PC-9 (cell line): ENCODE measurements around the gene GDPD5. TPM values are rescaled to one million over a fixed set of nuclear protein-coding genes. Genes with fewer than 3 reads are reported as not detected.

Experiments used
- BruUV-seq: library from RNA; stranded (reverse); fragments of 400-500 nt; replicated peaks from 2 replicates; lab custom pipeline; 2021; lab: Mats Ljungman, UMichigan
- CTCF ChIA-PET: fragments of 300-600 bp; sonication (Branson Sonifier 250); formaldehyde crosslinking; loops from one replicate; lab custom pipeline; 2022; ENCODE audit warnings: antibody characterized with exemption; lab: Charles Lee
- POLR2A ChIA-PET: fragments of 300-600 bp; sonication (Branson Sonifier 250); formaldehyde crosslinking; loops from one replicate; lab custom pipeline; 2022; ENCODE audit warnings: antibody characterized with exemption; ENCODE audit not compliant: unreplicated experiment; lab: Charles Lee
- DNase-seq, 2 experiments: peaks; one replicate each; pipeline versions ENCODE4 v3.0.0 to v3.0.0-alpha.2; 2015 to 2022; ENCODE audit warnings: mixed read lengths in 1 of 2
- H2AFZ ChIP-seq: fragments of 200-600 bp; sonication (generic); 2 replicates; pipeline ENCODE4 v1.8.1; 2017; ENCODE audit warnings: antibody characterized with exemption
- H3F3A ChIP-seq: fragments of 200-600 bp; sonication (generic); 2 replicates; pipeline ENCODE4 v1.8.1; 2017; ENCODE audit warnings: antibody characterized with exemption, mild to moderate bottlenecking, low read depth; ENCODE audit not compliant: insufficient read depth
- H3K27ac ChIP-seq: fragments of 200-600 bp; sonication (generic); 2 replicates; pipeline ENCODE4 v1.6.1; 2016; ENCODE audit warnings: mixed run types
- H3K27me3 ChIP-seq: fragments of 200-600 bp; sonication (generic); 2 replicates; pipeline ENCODE4 v1.6.1; 2016; ENCODE audit warnings: low read depth, mixed run types; ENCODE audit not compliant: insufficient read depth
- H3K36me3 ChIP-seq: fragments of 200-600 bp; sonication (generic); 2 replicates; pipeline ENCODE4 v1.6.1; 2016; ENCODE audit warnings: low read depth, mixed run types
- H3K4me1 ChIP-seq: fragments of 200-600 bp; sonication (generic); replicated peaks from 2 replicates; pipeline ENCODE4 v1.6.1; 2016; ENCODE audit warnings: mixed run types; ENCODE audit not compliant: insufficient read depth
- H3K4me2 ChIP-seq: fragments of 200-600 bp; sonication (generic); 2 replicates; pipeline ENCODE4 v1.6.1; 2017; ENCODE audit warnings: mixed run types
- H3K4me3 ChIP-seq: fragments of 200-600 bp; sonication (generic); 2 replicates; pipeline ENCODE4 v1.6.1; 2016; ENCODE audit warnings: mixed run types
- H3K79me2 ChIP-seq: fragments of 200-600 bp; sonication (generic); 2 replicates; pipeline ENCODE4 v1.6.1; 2017; ENCODE audit warnings: low read depth, mixed run types
- H3K9me2 ChIP-seq: fragments of 200-600 bp; sonication (generic); 2 replicates; pipeline ENCODE4 v1.8.1; 2017; ENCODE audit warnings: mild to moderate bottlenecking; ENCODE audit not compliant: insufficient read depth
- H3K9me3 ChIP-seq: fragments of 200-600 bp; sonication (generic); 2 replicates; pipeline ENCODE4 v1.8.1; 2016; ENCODE audit warnings: low read depth; ENCODE audit not compliant: insufficient read depth
- H4K20me1 ChIP-seq: fragments of 200-600 bp; sonication (generic); 2 replicates; pipeline ENCODE4 v1.8.1; 2017; ENCODE audit not compliant: insufficient read depth
- CTCF ChIP-seq: fragments of 200-600 bp; sonication (generic); conservative IDR thresholded peaks from 2 replicates; pipeline ENCODE4 v1.6.1; 2017; ENCODE audit warnings: mixed run types, antibody characterized with exemption, mild to moderate bottlenecking, moderate library complexity
- EZH2 ChIP-seq: fragments of 200-600 bp; sonication (generic); IDR thresholded peaks from 2 replicates; pipeline ENCODE4 v1.8.0; 2017; ENCODE audit warnings: antibody characterized with exemption, low read depth
- intact Hi-C: fragments of 100-400 bp; cut with micrococcal nuclease; formaldehyde crosslinking; loops from one replicate; pipeline ENCODE4 v1.10.0; 2022; ENCODE audit not compliant: unreplicated experiment
- total RNA-seq: library from RNA; stranded (reverse); gene quantifications from 2 replicates; pipeline ENCODE4 v1.2.3, GENCODE V29; 2021

GDPD5 gene
- total RNA-seq, 1 experiment from 2014 or later: 7.9 TPM

GRCh38 chr11:75507571-75507970 lies 18.2 kb downstream of the GDPD5 start:
- no peaks in the 10 kb centered on the region for H3K79me2 ChIP-seq
- no peaks in the 10 kb centered on the region for H3K9me3 ChIP-seq
- ChIA-PET POLR2A (interaction anchor here (0.6 kb wide), 1 partner anchor 18 kb away, joined by 15 read pairs; the partner anchor contains the start of gene GDPD5), CTCF (no interaction called here)
- H3K4me3 ChIP-seq: no peak overlapping the region
- intact Hi-C loops: no loop called here
- no peaks in the 10 kb centered on the region for H3K36me3 ChIP-seq
- peak overlapping the region; percentile 12; the same call in 1 of the 2 replicates for H3K4me2 ChIP-seq
- TF ChIP-seq CTCF (no peak), EZH2 (no peak)
- H3K27ac ChIP-seq: no peak overlapping the region
- BruUV-seq: no TSS peak
- no peak overlapping the region for H2AFZ ChIP-seq
- H3K4me1 ChIP-seq: peaks cover 15% of the 10 kb centered on the region
- H3F3A ChIP-seq: 0 out of 2 replicates have a peak, but pooled peaks cover 5% of the 10 kb centered on the region
- H4K20me1 ChIP-seq: no peaks in the 10 kb centered on the region
- no peaks in the 10 kb centered on the region for H3K9me2 ChIP-seq
- no peaks in the 10 kb centered on the region for H3K27me3 ChIP-seq
- DNase-seq: no peak

GRCh38 chr11:75506827-75507226 lies 18.9 kb downstream of the GDPD5 start:
- ChIA-PET CTCF (no interaction called here), POLR2A (no interaction called here)
- no peaks in the 10 kb centered on the region for H3K9me2 ChIP-seq
- H3F3A ChIP-seq: 0 out of 2 replicates have a peak, but pooled peaks cover 5% of the 10 kb centered on the region
- no peak overlapping the region for H3K4me3 ChIP-seq
- BruUV-seq: no TSS peak
- no peaks in the 10 kb centered on the region for H3K9me3 ChIP-seq
- H3K36me3 ChIP-seq: no peaks in the 10 kb centered on the region
- no peak overlapping the region for H3K27ac ChIP-seq
- H3K27me3 ChIP-seq: no peaks in the 10 kb centered on the region
- H3K79me2 ChIP-seq: no peaks in the 10 kb centered on the region
- TF ChIP-seq EZH2 (no peak), CTCF (no peak)
- no peak overlapping the region for H2AFZ ChIP-seq
- H3K4me1 ChIP-seq: peaks cover 15% of the 10 kb centered on the region
- H4K20me1 ChIP-seq: no peaks in the 10 kb centered on the region
- H3K4me2 ChIP-seq: no peak overlapping the region
- intact Hi-C loops: no loop called here
- no peak for DNase-seq

- Histone ChIP-seq H3K79me2 (no peaks in the 10 kb centered on the region), H3K4me1 (peaks cover 15% of the 10 kb centered on the region), H4K20me1 (no peaks in the 10 kb centered on the region), H3K27ac (no peak overlapping the region), H3K27me3 (no peaks in the 10 kb centered on the region), H2AFZ (no peak overlapping the region), H3K36me3 (no peaks in the 10 kb centered on the region), H3K4me3 (no peak overlapping the region), H3K4me2 (no peak overlapping the region), H3F3A (0 out of 2 replicates have a peak, but pooled peaks cover 6% of the 10 kb centered on the region), H3K9me3 (no peaks in the 10 kb centered on the region), H3K9me2 (no peaks in the 10 kb centered on the region)
- TF ChIP-seq EZH2 (no peak), CTCF (no peak)
- DNase-seq: no peak
- intact Hi-C loops: no loop called here
- no TSS peak for BruUV-seq
- ChIA-PET POLR2A (no interaction called here), CTCF (no interaction called here)
Measured at GRCh38 chr11:75505916-75506692, 19.6 kb downstream of the GDPD5 start.
